Activated CD8-positive, alpha-beta memory T cell treated with anti-CD3 and anti-CD28 coated beads, Interleukin-2, amount 50 U/mL, for 1 hour (primary cell): ENCODE data around the gene GALNT7.

Experiments used
- DNase-seq: peaks from one replicate; pipeline ENCODE4 v3.0.0-alpha.2; 2020; ENCODE audit errors: extremely low read depth

Gene GALNT7

GRCh38 chr4:173236301-173236700, 67.7 kb downstream of the GALNT7 start:
- no peak for DNase-seq

GRCh38 chr4:173237152-173237551, 68.5 kb downstream of the GALNT7 start:
- DNase-seq = no peak

DNA sequence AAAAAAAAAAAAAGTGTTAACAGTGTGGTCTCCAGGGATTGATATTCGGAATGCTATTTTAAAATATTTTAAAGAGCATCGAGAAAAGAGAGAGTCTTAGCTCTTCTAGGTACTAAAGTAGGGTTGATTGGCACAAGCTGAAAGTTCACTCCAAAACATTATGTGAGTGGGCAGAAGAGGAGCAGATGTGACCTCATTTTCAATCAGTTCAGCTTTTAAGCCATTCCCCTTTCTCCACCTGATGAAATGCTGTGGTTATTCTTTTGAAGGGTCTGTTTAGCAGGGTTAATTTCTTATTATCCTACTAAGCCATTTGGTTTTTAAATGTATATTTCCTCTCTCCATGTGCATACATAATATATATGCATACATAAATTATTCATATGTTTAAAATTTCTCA, 69.2 kb downstream of the GALNT7 start:
- no peak for DNase-seq

- DNase-seq = no peak
Measured at GRCh38 chr4:173240696-173241095, 72.1 kb downstream of the GALNT7 start.

DNA sequence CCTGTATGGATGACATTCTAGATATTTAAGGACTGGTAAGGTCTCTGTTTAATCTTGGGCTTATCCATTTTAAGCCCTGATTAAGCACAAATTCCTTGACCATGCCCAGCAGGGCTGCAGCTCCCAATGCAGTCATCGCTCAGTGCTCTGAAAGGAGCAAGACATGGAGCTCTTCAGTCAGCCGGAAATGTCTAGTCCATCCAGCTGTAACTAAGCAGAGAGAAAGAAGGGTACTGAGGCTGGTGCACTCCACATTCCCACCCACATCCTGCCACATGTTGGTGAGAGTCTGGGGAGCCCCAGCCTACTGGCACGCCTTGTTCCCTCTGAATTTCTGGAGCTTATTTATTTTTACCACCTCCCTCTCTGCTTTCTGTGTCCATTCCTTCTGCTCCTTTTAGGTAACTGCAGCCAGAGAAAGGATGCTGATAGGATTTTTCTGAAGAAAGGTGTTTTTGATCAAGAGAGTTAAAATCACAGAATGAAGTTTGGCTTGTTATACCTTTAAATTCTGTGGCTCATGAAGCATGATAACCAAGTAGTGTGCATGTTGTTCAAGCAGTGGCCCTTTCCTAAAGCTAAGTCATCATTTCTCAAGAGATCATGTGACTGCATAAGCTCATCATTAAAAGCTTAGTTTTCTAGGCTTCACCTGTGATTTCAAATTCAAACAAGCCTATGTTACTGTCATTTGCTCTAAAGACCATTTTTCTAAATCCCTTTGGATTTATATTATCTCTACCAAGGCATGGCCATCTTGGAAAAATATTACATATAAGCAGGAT, 74.0 kb downstream of the GALNT7 start:
- no peak for DNase-seq

GRCh38 chr4:173243321-173243720, 74.7 kb downstream of the GALNT7 start:
- DNase-seq = no peak

GRCh38 chr4:173243917-173244658, 75.5 kb downstream of the GALNT7 start:
- no peak for DNase-seq

- no peak for DNase-seq
Measured at GRCh38 chr4:173245952-173246351, 77.3 kb downstream of the GALNT7 start.

GRCh38 chr4:173246719-173247118, 78.1 kb downstream of the GALNT7 start:
- no peak for DNase-seq

DNA sequence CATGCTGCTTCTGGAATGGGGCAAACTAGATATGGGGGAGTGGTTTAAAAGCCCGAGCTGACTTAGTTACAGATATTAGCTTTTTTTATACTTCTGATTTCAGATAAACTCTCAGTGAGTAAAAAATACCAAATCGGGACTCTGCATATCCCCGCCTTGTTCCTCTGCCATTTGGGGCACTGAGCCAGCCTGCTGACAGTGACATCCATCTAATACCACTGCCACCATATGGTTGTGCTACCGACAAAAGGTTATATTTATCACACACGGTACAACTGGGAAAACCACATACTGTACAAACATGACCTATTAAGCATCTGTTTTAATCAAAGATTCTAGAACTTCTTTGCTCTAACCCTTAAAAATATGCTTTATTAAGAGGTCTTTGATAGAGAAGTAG, 78.7 kb downstream of the GALNT7 start:
- DNase-seq = no peak

DNA sequence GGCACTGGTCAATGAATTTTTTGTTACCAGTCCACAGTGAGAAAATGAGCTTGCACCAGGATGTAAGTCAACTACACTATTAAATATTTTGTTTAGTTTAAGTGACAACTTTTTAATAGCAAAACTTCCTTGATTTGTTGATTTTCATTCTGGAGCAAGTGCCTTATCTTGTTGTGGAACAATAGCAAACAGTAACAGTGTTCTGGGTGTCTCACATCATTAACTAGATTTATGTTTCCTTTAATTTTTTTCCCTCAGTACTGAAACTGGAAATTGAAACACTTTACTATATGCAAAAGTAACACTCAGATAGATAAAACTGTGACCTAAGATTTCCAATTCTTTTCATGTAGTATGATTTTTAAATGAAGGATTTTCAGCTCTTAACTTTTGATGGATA, 80.1 kb downstream of the GALNT7 start:
- DNase-seq = no peak

DNA sequence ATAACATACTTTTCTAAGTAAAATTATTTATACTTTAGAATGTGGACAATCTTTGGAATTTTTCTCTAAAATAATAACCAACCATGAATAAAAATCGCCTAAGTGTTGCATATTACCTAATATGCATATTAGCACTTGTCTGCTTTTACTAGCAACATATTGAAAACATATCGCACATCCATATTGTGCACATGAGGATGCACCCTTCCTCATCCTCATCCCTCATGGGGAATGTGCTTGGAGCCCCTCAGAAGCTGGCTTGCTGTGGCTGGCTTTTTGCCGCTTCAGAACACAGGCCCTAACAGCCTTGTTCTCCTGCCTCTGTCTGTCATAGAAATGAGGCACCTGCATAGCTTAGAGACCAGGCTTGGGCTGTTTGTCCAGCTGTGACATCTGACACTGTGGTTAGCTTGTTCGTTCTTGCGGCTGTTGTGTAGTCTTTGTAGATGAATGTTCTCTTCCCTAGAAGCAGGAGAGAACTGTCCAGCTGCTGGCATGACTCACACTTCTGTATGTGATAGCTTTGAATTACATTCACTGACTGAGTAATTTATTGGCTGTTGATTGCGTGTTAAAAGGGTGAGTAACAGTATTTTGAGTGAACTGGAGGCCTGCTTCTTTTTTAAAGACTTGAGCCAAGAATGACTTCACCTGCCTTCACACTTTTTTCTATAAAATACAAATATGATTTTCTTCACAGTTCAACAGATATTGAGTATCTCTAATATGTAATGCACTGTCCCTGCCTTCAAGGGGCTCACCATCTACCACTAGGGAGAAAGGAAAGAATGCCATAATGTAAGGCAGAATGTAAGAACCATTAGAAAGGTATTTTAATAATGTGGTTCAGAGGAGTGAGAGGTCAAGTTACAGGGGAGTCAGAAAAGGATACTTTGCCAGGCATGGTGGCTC, 83.7 kb downstream of the GALNT7 start:
- no peak for DNase-seq

DNA sequence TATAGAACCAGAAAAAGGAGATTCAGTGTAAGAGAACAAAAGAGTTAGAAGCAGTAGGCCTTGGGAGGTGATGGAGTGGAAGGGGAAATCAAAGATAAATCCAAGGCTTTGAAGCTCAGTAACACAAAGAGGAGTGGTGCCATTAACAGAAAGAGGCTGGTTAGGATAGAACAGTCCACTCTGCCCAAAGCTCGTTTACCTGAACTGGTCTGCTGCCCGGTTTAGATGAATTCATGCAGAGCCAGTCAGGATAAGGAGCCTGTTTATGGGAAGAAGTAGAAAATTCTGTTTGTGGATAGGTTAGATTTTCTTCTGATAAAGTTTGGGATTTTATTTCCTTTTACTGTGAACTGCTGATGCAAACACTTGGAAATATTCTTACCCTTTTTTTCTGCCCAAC, 85.0 kb downstream of the GALNT7 start:
- DNase-seq = no peak

GRCh38 chr4:173254646-173255045, 86.0 kb downstream of the GALNT7 start:
- DNase-seq = no peak

DNA sequence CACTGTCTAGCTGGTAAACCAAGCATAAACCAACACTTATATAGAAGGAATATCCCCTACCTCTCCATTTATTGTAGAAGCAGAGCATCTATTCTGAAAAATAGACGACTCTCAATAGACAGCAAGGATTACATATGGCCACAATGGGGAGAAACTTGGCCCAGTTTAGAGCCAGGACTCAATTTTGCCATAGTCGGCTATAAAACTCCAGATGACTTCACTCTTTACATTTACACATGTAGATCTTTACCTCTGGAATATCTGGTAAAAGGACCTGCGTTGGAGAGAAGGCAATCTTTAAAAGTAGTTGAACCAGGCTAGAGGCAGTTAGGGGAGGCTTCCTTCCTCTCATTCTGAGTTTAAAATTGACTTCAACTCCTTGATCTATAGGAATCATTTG, 88.2 kb downstream of the GALNT7 start:
- no peak for DNase-seq

GRCh38 chr4:173257732-173258717, 89.4 kb downstream of the GALNT7 start:
- peak; percentile 4 for DNase-seq

DNA sequence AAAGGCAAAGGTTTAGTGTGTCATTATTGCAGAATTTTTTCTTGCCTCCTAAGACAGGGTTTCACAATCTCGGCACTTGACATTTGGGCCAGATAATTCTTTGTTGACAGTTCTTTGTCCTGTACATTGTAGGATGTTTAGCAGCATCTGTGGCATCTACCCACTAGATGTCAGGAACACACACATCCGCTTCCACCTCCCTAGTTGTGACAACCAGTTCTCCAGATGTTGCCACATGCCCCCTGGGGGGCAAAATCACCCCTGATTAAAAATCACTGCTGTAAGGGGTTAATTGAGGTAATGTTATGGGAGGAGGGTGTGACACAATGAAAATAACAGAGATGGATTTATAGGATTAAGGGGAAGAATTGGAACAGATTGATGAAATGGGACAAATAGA, 90.3 kb downstream of the GALNT7 start:
- no peak for DNase-seq

- no peak for DNase-seq
Measured at GRCh38 chr4:173259310-173259709, 90.7 kb downstream of the GALNT7 start.

DNA sequence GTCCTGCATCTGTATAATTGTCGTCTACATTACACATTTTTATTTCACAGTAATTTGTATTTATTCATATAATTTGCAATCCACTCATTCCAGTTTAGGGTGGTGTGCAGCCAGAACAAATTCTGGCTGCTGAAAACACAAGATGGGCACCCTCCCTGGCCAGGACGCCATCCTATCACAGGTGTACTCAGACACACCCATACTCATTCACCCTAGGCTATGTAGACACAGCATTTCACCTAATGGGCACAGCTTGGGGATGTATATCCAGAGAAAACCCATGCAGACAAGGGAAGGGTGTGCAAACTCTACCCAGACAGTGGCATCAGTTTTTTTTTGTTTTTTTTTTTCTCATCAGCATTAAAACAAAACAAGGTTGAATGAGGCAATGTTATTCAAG, 92.4 kb downstream of the GALNT7 start:
- DNase-seq = no peak

GRCh38 chr4:173262375-173262774, 93.8 kb downstream of the GALNT7 start:
- DNase-seq = no peak

DNA sequence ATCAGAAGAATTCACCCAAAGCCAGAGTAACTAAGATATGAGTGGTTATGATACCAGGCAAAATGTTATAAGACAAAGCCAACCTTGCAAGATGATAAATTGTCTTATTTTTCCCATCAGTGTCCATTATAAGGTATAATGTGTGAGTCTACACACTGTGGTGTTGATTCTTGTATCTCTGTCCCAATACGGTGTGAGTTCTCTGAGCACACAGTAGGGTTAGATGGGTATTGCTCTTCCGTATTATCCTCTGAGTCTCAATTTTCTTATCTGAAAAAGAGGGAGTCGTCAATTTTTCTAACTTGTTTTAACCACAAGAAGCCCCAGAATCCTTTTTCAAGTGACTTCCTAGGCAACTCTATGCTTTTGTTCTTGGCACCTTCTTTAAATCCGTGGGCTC, 95.6 kb downstream of the GALNT7 start:
- no peak for DNase-seq
